Adrenal gland (tissue), 12 donors: Measurements from ENCODE around the gene ADAM10. TPM values are rescaled to one million over a fixed set of nuclear protein-coding genes. Genes with fewer than 3 reads are reported as not detected.

Source experiments
- DNase-seq, 7 donors: peaks; one replicate each; pipeline ENCODE4 v3.0.0-alpha.2; 2019 to 2020
- H3K27ac ChIP-seq, 5 donors: fragments of 200-600 bp; sonication (generic) in 4 of 5; 1 replicate in 3 of 5; 2 replicates in 2 of 5; pipeline versions ENCODE4 v1.5.1 to v1.8.0; 2016 to 2020; ENCODE audit warnings: mild to moderate bottlenecking in 1 of 5
- H3K27me3 ChIP-seq: fragments of 200-600 bp; 2 replicates; pipeline ENCODE4 v1.8.0; 2021
- H3K36me3 ChIP-seq, 2 donors: fragments of 200-600 bp; replicated peaks in 1 of 2; 1 replicate in 1 of 2; 2 replicates in 1 of 2; pipeline versions ENCODE4 v1.5.1 to v1.8.0; 2018 to 2022
- H3K4me1 ChIP-seq, 2 donors: fragments of 200-600 bp; replicated peaks in 1 of 2; 1 replicate in 1 of 2; 2 replicates in 1 of 2; pipeline versions ENCODE4 v1.5.1 to v1.8.0; 2018 to 2021
- H3K4me3 ChIP-seq, 4 donors: fragments of 200-600 bp; sonication (generic) in 3 of 4; one replicate each; pipeline ENCODE4 v1.5.1; 2016 to 2018
- H3K9me3 ChIP-seq, 3 donors: fragments of 200-600 bp; sonication (generic) in 1 of 3; replicated peaks in 1 of 3; 1 replicate in 2 of 3; 2 replicates in 1 of 3; pipeline versions ENCODE4 v1.5.1 to v1.8.0; 2016 to 2021
- POLR2A ChIP-seq, 2 donors: fragments of 450-650 bp; IDR thresholded peaks; one replicate each; pipeline ENCODE4 v1.6.1; 2017; ENCODE audit warnings: antibody characterized with exemption in 2 of 2, mild to moderate bottlenecking in 2 of 2, moderate library complexity in 1 of 2
- WGBS, 4 donors: extraction: QIAGEN DNeasy Blood & Tissue Kit in 2 of 4; methylation state at CpG; one replicate each; pipeline versions ENCODE4 v1.1.5 to v1.1.7; 2013 to 2017; 5-methylcytosine and 5-hydroxymethylcytosine counted together
- intact Hi-C, 2 donors: fragments of 100-400 bp; cut with DNase I; formaldehyde crosslinking; loops; one replicate each; pipeline versions ENCODE4 v1.14.1 to v1.15.0; 2022 to 2023
- polyA plus RNA-seq, 3 donors: library from polyadenylated mRNA; stranded (reverse); fragments of 200-250 nt in 2 of 3; fragments of 350-450 nt in 1 of 3; fragmentation: Illumina TruSeq in 1 of 3; extraction: RNeasy Lipid Tissue Mini Kit (QIAGEN cat#74804) in 1 of 3; gene quantifications; one replicate each; pipeline ENCODE4 v1.2.3, GENCODE V29; 2013 to 2014
- total RNA-seq, 9 donors: library from RNA; depleted of rRNA in 4 of 9; stranded (reverse); fragments of >200 nt in 4 of 9; fragments of 120-200 nt in 1 of 9; fragmentation: NEBNext Ultra II Directional in 1 of 9; extraction: Animal tissue kit (Norgen Biotek cat#: 25700) in 1 of 9; gene quantifications; one replicate each; pipeline versions ENCODE4 v1.1.0 to v1.2.4, GENCODE V29; 2013 to 2023
- TF ChIP-seq, protein P1 (sequence below), 6 experiments: fragments of 450-650 bp in 4 of 6; fragments of 200-600 bp in 2 of 6; sonication (generic) in 1 of 6; IDR thresholded peaks; 1 replicate in 5 of 6; 2 replicates in 1 of 6; pipeline versions ENCODE4 v1.5.1 to v1.8.0; 2016 to 2021; ENCODE audit warnings: antibody characterized with exemption in 6 of 6, mild to moderate bottlenecking in 2 of 6, moderate library complexity in 1 of 6
- donor health status: healthy with polysubstance abuse.
- donor health status: Bipolar disorder and iron deficiency.
- donor health status: DM: yes; HTN: yes; CAD: no.
- donor health status: DM: no; HTN: no; CAD: no.
- donor health status: DM: no; HTN: no; CAD: no.
- donor health status: DM: yes; HTN: yes; CAD: no.

ADAM10 gene
- total and polyA plus RNA-seq, 12 donors, result 6.2 to 97.9 (median 50.7) TPM

DNA sequence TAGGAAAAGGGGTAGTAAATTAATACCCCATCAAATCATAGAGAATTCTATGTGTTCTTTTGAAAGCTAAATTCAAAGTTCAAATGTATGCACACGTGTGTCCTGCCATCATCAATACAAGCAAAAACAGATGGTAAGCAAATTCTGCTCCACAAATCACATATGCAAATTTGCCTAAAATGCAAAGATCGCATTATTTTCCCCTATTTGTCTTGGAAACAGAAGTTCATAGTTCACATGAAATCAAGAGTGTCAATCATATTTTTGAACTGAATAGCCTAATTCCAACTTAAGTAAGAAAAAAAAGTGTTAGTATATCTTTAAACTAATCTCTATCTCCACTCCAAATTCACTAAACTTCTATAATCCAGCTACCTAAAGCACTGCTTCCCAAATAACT, 8.5 kb downstream of the ADAM10 start:
- no peak overlapping the region for H3K4me3 ChIP-seq
- no peaks in the 10 kb centered on the region for H3K27me3 ChIP-seq
- TF ChIP-seq, protein P1, sequence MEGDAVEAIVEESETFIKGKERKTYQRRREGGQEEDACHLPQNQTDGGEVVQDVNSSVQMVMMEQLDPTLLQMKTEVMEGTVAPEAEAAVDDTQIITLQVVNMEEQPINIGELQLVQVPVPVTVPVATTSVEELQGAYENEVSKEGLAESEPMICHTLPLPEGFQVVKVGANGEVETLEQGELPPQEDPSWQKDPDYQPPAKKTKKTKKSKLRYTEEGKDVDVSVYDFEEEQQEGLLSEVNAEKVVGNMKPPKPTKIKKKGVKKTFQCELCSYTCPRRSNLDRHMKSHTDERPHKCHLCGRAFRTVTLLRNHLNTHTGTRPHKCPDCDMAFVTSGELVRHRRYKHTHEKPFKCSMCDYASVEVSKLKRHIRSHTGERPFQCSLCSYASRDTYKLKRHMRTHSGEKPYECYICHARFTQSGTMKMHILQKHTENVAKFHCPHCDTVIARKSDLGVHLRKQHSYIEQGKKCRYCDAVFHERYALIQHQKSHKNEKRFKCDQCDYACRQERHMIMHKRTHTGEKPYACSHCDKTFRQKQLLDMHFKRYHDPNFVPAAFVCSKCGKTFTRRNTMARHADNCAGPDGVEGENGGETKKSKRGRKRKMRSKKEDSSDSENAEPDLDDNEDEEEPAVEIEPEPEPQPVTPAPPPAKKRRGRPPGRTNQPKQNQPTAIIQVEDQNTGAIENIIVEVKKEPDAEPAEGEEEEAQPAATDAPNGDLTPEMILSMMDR (IDR thresholded peaks at IDR 0.05), result no peak
- TF ChIP-seq POLR2A (IDR thresholded peaks at IDR 0.05), result no peak
- WGBS, 4 donors, result 89 to 98% (median 94%) methylated on average over 2 of the region's 2 CpGs
- peaks cover 20 to 30% of the 10 kb centered on the region in 2 donors for H3K4me1 ChIP-seq
- DNase-seq, result no peak
- H3K27ac ChIP-seq, result no peak overlapping the region
- intact Hi-C loops, result no loop called here
- H3K36me3 ChIP-seq, result no peaks in the 10 kb centered on the region
- no peaks in the 10 kb centered on the region for H3K9me3 ChIP-seq

DNA sequence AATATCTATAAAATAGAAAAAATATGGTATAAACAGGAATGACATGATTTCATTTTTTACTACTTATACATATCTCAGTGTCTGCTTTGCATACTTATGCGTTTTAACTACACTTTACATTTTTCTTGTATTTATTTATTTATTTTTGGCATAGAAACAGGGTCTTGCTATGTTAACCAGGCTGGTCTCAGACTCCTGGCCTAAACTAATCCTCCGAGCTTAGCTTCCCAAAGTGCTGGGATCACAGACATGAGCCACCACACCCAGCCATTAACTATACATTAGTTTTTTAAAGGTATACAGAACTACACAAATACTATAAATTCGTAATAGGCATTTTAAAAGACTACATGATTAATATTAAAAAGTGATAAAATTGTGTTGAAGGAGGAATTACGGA, 9.1 kb downstream of the ADAM10 start:
- DNase-seq, result no peak
- Histone ChIP-seq H3K36me3 (no peaks in the 10 kb centered on the region), H3K4me3 (no peak overlapping the region), H3K9me3 (no peaks in the 10 kb centered on the region), H3K27ac (no peak overlapping the region), H3K27me3 (no peaks in the 10 kb centered on the region), H3K4me1 (peaks cover 20 to 30% of the 10 kb centered on the region in 2 donors)
- WGBS, 4 donors, result 90 to 95% (median 94%) methylated on average over 4 of the region's 4 CpGs
- intact Hi-C loops, result no loop called here
- no peak for TF ChIP-seq POLR2A (IDR thresholded peaks at IDR 0.05)
- TF ChIP-seq, protein P1 (IDR thresholded peaks at IDR 0.05), result no peak

DNA sequence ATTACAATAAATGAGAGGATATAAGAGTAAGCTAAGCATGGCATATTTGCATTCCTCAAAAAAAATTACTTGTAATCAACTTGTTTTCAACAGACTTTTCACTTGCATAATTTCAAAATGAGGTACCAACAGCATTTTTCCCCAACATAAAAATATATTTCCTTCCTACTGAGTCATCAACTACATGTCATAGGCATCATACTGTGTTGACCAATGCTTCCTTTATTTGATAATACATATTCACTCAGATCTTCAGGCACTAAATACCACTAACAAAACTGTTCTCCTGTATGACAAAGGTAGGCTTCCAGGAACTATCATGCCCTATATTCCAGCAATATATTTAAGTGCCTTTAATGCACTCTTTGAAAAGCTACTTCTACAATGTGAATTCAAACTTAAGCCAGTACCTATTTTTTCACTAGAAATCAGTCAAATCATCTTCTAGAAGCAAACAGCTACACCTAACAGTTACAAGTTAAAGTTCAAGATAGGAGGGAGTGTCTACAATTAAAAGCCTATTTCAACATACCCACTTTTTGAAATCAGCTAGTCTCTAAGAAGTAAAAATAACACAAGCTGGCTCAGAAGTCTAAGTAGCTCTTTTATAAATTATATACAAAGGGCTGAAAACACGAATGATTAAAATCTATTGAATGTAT, 11.3 kb downstream of the ADAM10 start:
- DNase-seq, result no peak
- Histone ChIP-seq H3K4me1 (peaks cover 19 to 28% of the 10 kb centered on the region in 2 donors), H3K36me3 (no peaks in the 10 kb centered on the region), H3K4me3 (no peak overlapping the region), H3K27me3 (no peaks in the 10 kb centered on the region), H3K27ac (no peak overlapping the region), H3K9me3 (no peaks in the 10 kb centered on the region)
- intact Hi-C loops, result no loop called here
- 75 to 86% (median 82%) methylated on average over 1 of the region's 1 CpG for WGBS, 4 donors
- TF ChIP-seq, protein P1 (IDR thresholded peaks at IDR 0.05), result no peak

DNA sequence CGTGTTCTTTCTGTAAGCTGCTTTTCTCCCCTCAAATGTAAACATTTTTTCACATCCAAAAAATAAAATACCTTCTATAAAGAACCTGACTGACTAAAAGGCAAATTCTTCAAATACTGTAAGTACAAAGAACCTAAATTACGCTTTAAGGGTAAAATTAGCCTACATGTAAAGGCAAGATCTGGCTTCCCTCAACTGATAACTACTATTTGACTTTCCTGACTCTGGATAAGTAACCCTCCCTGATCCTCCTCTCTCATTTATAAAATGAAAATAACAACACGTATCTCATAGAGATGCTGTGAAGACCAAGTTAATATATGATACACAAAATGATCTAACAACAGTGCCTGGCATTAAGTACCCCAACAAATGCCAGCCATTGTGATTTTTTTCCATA, 12.2 kb downstream of the ADAM10 start:
- H3K36me3 ChIP-seq, result no peaks in the 10 kb centered on the region
- TF ChIP-seq POLR2A (IDR thresholded peaks at IDR 0.05), result no peak
- TF ChIP-seq, protein P1 (IDR thresholded peaks at IDR 0.05), result no peak
- no peak for DNase-seq
- 94 to 97% (median 95%) methylated on average over 3 of the region's 3 CpGs for WGBS, 4 donors
- no peaks in the 10 kb centered on the region for H3K27me3 ChIP-seq
- no peaks in the 10 kb centered on the region for H3K9me3 ChIP-seq
- intact Hi-C loops, result no loop called here
- H3K27ac ChIP-seq, result no peak overlapping the region
- peaks cover 11 to 20% of the 10 kb centered on the region in 2 donors for H3K4me1 ChIP-seq
- H3K4me3 ChIP-seq, result no peak overlapping the region
